Psoas muscle (tissue), 8 donors: ENCODE measurements around the gene FAM83G. TPM values are rescaled to one million over a fixed set of nuclear protein-coding genes. Genes with fewer than 3 reads are reported as not detected.

Experiments
- ATAC-seq, 4 donors: fragments of 200-7000 bp; cut with Tn5 transposase; one replicate each; pipeline ENCODE4 v1.9.1; 2020; ENCODE audit warnings: moderate library complexity in 3 of 4, mild to moderate bottlenecking in 2 of 4
- DNase-seq, 2 donors: peaks; one replicate each; pipeline ENCODE4 v3.0.0-alpha.2; 2020
- H3K27ac ChIP-seq: fragments of 200-600 bp; one replicate; pipeline ENCODE4 v1.8.0; 2022
- H3K27me3 ChIP-seq, 3 donors: fragments of 200-600 bp in 1 of 3; one replicate each; pipeline versions ENCODE4 v1.6.1 to v1.8.0; 2013 to 2022; ENCODE audit warnings: low read length in 2 of 3, mild to moderate bottlenecking in 2 of 3, moderate library complexity in 1 of 3; ENCODE audit not compliant: insufficient read depth in 3 of 3
- H3K36me3 ChIP-seq, 2 donors: fragments of 200-600 bp in 1 of 2; one replicate each; pipeline versions ENCODE4 v1.6.1 to v1.8.0; 2013 to 2022; ENCODE audit warnings: low read depth in 1 of 2, mild to moderate bottlenecking in 1 of 2, moderate library complexity in 1 of 2; ENCODE audit not compliant: insufficient read depth in 1 of 2
- H3K4me1 ChIP-seq: fragments of 200-600 bp; one replicate; pipeline ENCODE4 v1.8.0; 2022
- H3K4me3 ChIP-seq: fragments of 200-600 bp; one replicate; pipeline ENCODE4 v1.8.0; 2022; ENCODE audit warnings: mild to moderate bottlenecking
- H3K9me3 ChIP-seq: fragments of 200-600 bp; one replicate; pipeline ENCODE4 v1.8.0; 2022
- WGBS, 3 donors: extraction: QIAGEN DNeasy Blood & Tissue Kit; methylation state at CpG; one replicate each; pipeline versions ENCODE4 v1.1.6 to v1.1.7; 2013; 5-methylcytosine and 5-hydroxymethylcytosine counted together
- intact Hi-C, 2 donors: fragments of 100-400 bp; cut with DNase I; formaldehyde crosslinking; loops; one replicate each; pipeline versions ENCODE4 v1.11.0 to v1.14.2; 2022
- polyA plus RNA-seq, 3 donors: library from polyadenylated mRNA; stranded (reverse); fragments of 200-250 nt; gene quantifications; one replicate each; pipeline ENCODE4 v1.2.3, GENCODE V29; 2013
- total RNA-seq, 4 donors: library from RNA; stranded (reverse); fragmentation: NEBNext Ultra II Directional in 2 of 4; extraction: Animal tissue kit (Norgen Biotek cat#: 25700) in 2 of 4; gene quantifications; one replicate each; pipeline versions ENCODE4 v1.2.1 to v1.2.4, GENCODE V29; 2021 to 2023
- TF ChIP-seq, protein P1 (sequence below): fragments of 200-600 bp; IDR thresholded peaks from one replicate; pipeline ENCODE4 v1.8.0; 2022; ENCODE audit warnings: antibody characterized with exemption
- donor health status: healthy with polysubstance abuse.
- donor health status: DM: no; HTN: no; CAD: no; lungs with moderate emphysema.
- donor health status: Bipolar disorder and iron deficiency.
- donor health status: healthy.
- donor health status: DM: yes; HTN: yes; CAD: no.
- donor health status: DM: no; HTN: no; CAD: no.
- donor health status: DM: no; HTN: no; CAD: no.
- donor health status: DM: yes; HTN: yes; CAD: no.

FAM83G gene
- total and polyA plus RNA-seq, 7 donors: 7.0 to 65.6 (median 9.2) TPM

DNA sequence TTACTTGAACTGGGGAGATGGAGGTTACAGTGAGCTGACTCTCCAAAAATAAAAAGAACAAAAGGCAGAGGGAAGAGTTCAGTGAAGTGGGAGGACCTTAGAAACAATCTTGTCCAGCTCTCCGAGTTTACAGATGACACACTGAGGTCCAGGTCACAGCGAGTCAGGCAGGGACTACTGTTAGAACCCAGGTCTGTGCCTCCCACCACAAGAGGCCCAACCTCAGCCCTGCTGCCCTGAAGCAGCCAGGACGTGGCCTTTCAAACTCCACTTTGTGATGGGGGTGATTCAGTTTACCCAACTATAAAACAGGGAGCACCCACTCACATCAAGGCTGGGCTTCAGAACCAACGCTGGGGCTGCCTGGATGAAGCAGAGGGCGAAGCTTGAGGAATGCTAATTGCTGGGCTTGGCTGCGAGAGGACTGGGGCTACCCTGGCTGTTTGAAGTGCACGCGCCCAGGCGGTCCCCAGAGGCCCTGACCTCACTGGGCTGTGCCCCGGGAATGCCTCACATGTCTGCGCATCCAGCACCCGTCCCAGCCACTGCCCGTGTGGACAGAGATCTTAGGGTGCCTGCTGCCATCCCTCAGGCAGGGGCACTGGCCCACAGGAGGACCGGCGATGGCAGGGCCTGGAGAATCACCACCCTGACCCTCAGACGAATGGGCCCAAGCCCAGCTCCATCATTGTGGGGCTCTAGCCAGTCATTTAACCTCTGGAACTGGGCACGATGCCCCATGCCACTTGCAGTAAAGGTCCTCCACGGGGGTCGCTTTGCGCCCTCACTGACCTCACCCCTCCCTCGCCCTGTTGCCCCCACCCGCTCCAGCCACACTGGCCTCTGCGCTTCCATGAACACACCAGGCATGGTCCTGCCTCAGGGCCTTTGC lies 41.2 kb downstream of the FAM83G start:
- ATAC-seq: no peak
- H3K4me3 ChIP-seq: no peak overlapping the region
- intact Hi-C loops: loop anchor here in 1 of 2 donors (10.0 kb wide), 1 partner anchor 61 kb away; no protein-coding TSS in a partner anchor
- TF ChIP-seq, protein P1, sequence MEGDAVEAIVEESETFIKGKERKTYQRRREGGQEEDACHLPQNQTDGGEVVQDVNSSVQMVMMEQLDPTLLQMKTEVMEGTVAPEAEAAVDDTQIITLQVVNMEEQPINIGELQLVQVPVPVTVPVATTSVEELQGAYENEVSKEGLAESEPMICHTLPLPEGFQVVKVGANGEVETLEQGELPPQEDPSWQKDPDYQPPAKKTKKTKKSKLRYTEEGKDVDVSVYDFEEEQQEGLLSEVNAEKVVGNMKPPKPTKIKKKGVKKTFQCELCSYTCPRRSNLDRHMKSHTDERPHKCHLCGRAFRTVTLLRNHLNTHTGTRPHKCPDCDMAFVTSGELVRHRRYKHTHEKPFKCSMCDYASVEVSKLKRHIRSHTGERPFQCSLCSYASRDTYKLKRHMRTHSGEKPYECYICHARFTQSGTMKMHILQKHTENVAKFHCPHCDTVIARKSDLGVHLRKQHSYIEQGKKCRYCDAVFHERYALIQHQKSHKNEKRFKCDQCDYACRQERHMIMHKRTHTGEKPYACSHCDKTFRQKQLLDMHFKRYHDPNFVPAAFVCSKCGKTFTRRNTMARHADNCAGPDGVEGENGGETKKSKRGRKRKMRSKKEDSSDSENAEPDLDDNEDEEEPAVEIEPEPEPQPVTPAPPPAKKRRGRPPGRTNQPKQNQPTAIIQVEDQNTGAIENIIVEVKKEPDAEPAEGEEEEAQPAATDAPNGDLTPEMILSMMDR: no peak
- no peaks in the 10 kb centered on the region for H3K27me3 ChIP-seq
- H3K9me3 ChIP-seq: no peaks in the 10 kb centered on the region
- H3K27ac ChIP-seq: no peak overlapping the region
- peaks cover 7% of the 10 kb centered on the region for H3K4me1 ChIP-seq
- no peaks in the 10 kb centered on the region for H3K36me3 ChIP-seq
- WGBS, 3 donors: 85 to 88% (median 86%) methylated on average over 21 to 23 of the region's 23 CpGs
- DNase-seq: peak in 1 of 2 donors; percentile 35

DNA sequence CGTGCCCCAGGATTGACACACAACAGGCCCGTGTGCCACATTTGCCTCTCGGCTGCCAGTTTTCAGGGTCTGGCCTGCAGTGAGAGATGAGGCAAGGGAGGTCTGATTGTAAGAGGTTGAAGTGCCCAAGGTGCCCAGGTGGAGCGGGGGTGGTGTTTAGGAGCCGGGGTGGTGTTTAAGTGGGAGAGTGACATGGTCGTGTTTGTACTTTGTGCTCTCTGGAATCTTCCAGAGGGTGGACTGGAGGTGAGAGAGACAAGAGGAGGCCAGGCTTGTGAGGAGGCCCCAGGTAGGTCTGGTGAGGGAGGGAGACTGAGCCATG lies 42.1 kb downstream of the FAM83G start:
- Histone ChIP-seq H3K27me3 (no peaks in the 10 kb centered on the region), H3K36me3 (no peaks in the 10 kb centered on the region), H3K9me3 (no peaks in the 10 kb centered on the region), H3K27ac (no peak overlapping the region), H3K4me3 (no peak overlapping the region), H3K4me1 (peaks cover 5% of the 10 kb centered on the region)
- WGBS, 3 donors: 83 to 88% (median 86%) methylated on average over 6 of the region's 6 CpGs
- intact Hi-C loops: loop anchor here in 1 of 2 donors (10.0 kb wide), 1 partner anchor 62 kb away; no protein-coding TSS in a partner anchor
- TF ChIP-seq, protein P1: no peak
- ATAC-seq (no peak), DNase-seq (peak in 1 of 2 donors; percentile 19)

DNA sequence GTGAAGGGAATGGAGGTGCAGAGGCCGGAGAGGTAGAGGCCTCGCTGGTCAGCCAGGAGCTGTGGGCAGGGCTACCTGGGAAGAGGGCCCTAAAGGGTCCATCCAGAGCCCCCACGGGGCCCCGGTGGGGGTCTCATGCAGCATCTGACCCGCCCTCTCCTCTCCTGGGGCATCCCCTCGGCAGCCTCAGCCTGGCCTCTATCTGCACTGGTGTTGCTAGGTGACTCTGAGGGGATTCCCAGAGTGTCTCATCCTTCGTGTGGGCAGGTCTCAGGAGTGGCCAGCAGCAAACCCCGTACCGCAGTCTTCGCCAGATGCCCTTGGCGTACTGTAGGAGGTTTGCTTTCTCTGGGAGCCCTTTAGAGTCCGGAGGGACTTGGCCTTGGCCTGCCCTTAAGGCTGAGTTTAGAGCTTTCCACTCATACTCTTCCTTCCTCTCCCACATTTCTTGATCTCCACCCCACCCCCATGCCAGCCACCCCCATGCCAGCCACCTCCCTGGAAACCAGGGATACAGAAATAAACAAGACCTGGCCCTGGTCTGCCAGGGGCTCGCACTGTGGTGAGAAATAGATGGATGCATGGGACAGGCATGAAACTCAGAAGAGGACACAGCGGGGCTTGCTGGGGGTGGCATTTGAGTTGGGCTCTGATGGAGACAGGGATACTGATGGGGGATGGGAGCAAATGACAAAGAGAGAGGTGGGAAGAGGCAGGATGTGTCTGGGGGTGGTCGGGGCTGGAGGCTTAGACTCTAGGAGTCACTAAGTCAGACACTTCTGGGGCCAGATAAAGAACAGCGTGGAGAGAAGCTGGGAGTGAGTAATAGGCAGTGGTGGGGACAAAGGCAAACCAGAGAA lies 42.7 kb downstream of the FAM83G start:
- no peaks in the 10 kb centered on the region for H3K9me3 ChIP-seq
- TF ChIP-seq, protein P1: no peak
- no peaks in the 10 kb centered on the region for H3K27me3 ChIP-seq
- H3K4me1 ChIP-seq: no peaks in the 10 kb centered on the region
- intact Hi-C loops: loop anchor here in 1 of 2 donors (10.0 kb wide), 1 partner anchor 63 kb away; no protein-coding TSS in a partner anchor
- WGBS, 3 donors: 74 to 83% (median 82%) methylated on average over 14 to 16 of the region's 16 CpGs
- H3K27ac ChIP-seq: no peak overlapping the region
- peak in 1 of 2 donors; percentile 23 for DNase-seq
- no peak for ATAC-seq
- no peak overlapping the region for H3K4me3 ChIP-seq
- H3K36me3 ChIP-seq: no peaks in the 10 kb centered on the region

DNA sequence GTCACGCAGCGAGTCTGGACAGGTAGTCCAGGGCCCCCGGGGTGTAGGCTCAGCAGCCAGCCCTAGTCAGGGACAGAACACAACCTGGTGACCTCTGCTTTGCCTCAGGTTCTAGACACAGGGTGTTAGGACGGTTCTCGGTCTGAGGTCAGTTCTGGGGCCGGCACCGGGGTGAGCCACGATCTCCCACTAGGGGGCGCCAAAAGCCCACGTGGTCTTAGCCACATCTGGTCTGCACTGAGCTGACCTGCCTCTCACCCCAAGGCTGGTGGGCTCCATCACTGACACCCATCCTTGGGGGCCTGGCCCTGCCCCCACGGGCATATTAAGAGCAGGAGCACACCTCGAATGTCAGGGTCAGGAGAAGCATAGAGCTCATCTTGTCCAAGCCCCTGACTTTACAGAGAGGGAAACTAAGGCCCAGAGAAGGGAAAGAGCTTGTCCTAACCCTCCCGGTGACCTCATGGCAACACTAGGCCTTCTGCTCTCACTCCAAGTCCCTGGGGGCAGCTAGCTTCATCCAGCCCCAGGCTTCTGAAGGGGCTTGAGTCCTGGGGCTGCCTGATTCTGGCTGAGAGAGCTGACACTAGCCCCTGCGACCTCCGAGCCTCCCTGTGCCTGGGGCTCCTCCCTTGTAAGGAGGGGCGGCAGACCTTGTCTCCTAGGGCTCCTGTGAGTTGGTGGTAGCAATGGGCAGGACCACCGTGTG lies 43.6 kb downstream of the FAM83G start:
- 36 to 37% (median 37%) methylated on average over 17 of the region's 17 CpGs for WGBS, 3 donors
- Histone ChIP-seq H3K4me3 (no peak overlapping the region), H3K36me3 (no peaks in the 10 kb centered on the region), H3K27me3 (no peaks in the 10 kb centered on the region), H3K9me3 (no peaks in the 10 kb centered on the region), H3K27ac (no peak overlapping the region), H3K4me1 (no peaks in the 10 kb centered on the region)
- intact Hi-C loops: loop anchor here in 1 of 2 donors (10.0 kb wide), 1 partner anchor 64 kb away; no protein-coding TSS in a partner anchor
- peak; percentile 90 to 97 (median 94) for ATAC-seq
- TF ChIP-seq, protein P1: peak; percentile 89
- DNase-seq: peak; percentile 78 to 89
